Panc1 (cell line): ENCODE data around the gene CRY2. TPM values are rescaled to one million over a fixed set of nuclear protein-coding genes. Genes with fewer than 3 reads are reported as not detected.

Experiments
- ATAC-seq: fragments of 200-7000 bp; cut with Tn5 transposase; 2 replicates; pipeline ENCODE4 v1.9.1; 2020; ENCODE audit warnings: mild to moderate bottlenecking, moderate library complexity
- BruUV-seq: library from RNA; stranded (reverse); fragments of 400-500 nt; replicated peaks from 2 replicates; lab custom pipeline; 2021; lab: Mats Ljungman, UMichigan
- CTCF ChIA-PET: fragments of 300-600 bp; sonication (Branson Sonifier 250); formaldehyde crosslinking; loops from one replicate; lab custom pipeline; 2022; ENCODE audit warnings: antibody characterized with exemption; lab: Charles Lee
- POLR2A ChIA-PET: fragments of 300-600 bp; sonication (Branson Sonifier 250); formaldehyde crosslinking; loops from one replicate; lab custom pipeline; 2022; ENCODE audit warnings: antibody characterized with exemption; lab: Charles Lee
- DNase-seq: peaks from one replicate; pipeline ENCODE4 v3.0.0-alpha.2; 2010; ENCODE audit warnings: low read depth, low spot score
- H3K27ac ChIP-seq: 2 replicates; pipeline ENCODE4 v1.5.1; 2011; ENCODE audit warnings: mild to moderate bottlenecking, low read length, inconsistent platforms
- H3K27me3 ChIP-seq: fragments of 200-500 bp; sonication (Bioruptor generic); 2 replicates; pipeline ENCODE4 v1.6.0; 2014; ENCODE audit warnings: low read length, inconsistent platforms; ENCODE audit not compliant: control insufficient read depth, insufficient read depth
- H3K36me3 ChIP-seq: fragments of 200-500 bp; sonication (Bioruptor generic); 2 replicates; pipeline ENCODE4 v1.5.1; 2014; ENCODE audit warnings: inconsistent platforms, mild to moderate bottlenecking, low read length, moderate library complexity; ENCODE audit not compliant: control insufficient read depth, insufficient read depth
- H3K4me1 ChIP-seq: 2 replicates; pipeline ENCODE4 v1.5.1; 2011; ENCODE audit warnings: inconsistent platforms, mild to moderate bottlenecking, low read length, moderate library complexity; ENCODE audit not compliant: control insufficient read depth, insufficient read depth
- H3K4me3 ChIP-seq, 2 experiments: 2 replicates each; pipeline ENCODE4 v1.5.1; 2011 to 2012; ENCODE audit warnings: low read depth in 2 of 2, low read length in 2 of 2, mild to moderate bottlenecking in 2 of 2, inconsistent platforms in 1 of 2, moderate library complexity in 1 of 2
- H3K9me3 ChIP-seq: fragments of 200-500 bp; sonication (Bioruptor generic); 2 replicates; pipeline ENCODE4 v1.5.1; 2014; ENCODE audit warnings: low read depth, mild to moderate bottlenecking, inconsistent platforms, low read length, moderate library complexity; ENCODE audit not compliant: control insufficient read depth, insufficient read depth
- POLR2AphosphoS5 ChIP-seq: IDR thresholded peaks from 2 replicates; pipeline ENCODE4 v1.6.1; 2012; ENCODE audit warnings: mild to moderate bottlenecking, low read depth, low read length, moderate library complexity
- TCF7L2 ChIP-seq: IDR thresholded peaks from 2 replicates; pipeline ENCODE4 v1.6.1; 2011; ENCODE audit warnings: mild to moderate bottlenecking, low read depth, low read length, inconsistent platforms
- in situ Hi-C: cut with HindIII; loops from 2 replicates; pipeline ENCODE4 v1.10.0; 2016; ENCODE audit warnings: low sequenced_read_pairs, low pct_unique_long_range_greater_than_20kb
- intact Hi-C: fragments of 100-400 bp; cut with micrococcal nuclease; formaldehyde crosslinking; loops from one replicate; pipeline ENCODE4 v1.10.0; 2022; ENCODE audit not compliant: unreplicated experiment
- total RNA-seq: library from RNA; stranded (reverse); gene quantifications from one replicate; pipeline ENCODE4 v1.2.1, GENCODE V29; 2021; ENCODE audit not compliant: unreplicated experiment
- TF ChIP-seq, protein P1 (sequence below), 2 experiments: IDR thresholded peaks; 2 replicates each; pipeline ENCODE4 v1.6.1; 2011 to 2012; ENCODE audit warnings: low read depth in 2 of 2, control low read depth in 1 of 2, low read length in 1 of 2, mild to moderate bottlenecking in 1 of 2, moderate library complexity in 1 of 2; ENCODE audit not compliant: insufficient read depth in 1 of 2

CRY2 gene
- total RNA-seq, 1 experiment from 2014 or later = 14.6 TPM

DNA sequence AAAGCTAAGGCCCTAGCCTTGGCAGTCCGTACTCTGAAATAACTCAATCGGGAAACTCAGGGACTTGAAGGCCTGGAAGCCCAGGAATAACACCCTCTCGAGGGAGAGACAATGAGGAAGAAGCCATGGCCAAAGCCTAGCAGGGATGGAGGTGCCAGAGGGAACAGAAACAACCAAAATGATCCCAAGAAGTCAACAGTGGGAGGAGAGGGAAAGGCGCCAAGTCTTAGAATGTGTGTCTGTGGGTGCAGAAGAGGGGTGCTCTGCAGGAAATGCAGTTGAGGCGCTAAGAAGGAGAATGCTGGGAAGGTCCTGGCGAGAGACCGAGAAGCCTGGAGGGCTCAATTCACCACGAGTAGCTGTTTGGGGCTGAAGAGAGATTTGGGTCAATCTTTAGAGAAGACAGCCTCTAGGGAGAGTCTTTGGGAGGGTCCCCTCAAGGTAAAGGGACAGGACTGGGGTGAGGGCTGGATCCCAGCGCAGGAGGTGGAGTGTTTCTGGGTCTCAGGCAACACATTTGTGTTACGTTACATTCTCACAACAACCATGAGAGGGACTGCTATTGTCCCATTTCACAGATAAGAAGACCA lies 37.4 kb downstream of the CRY2 start:
- in situ Hi-C loops = no loop called here
- H3K9me3 ChIP-seq = no peaks in the 10 kb centered on the region
- ATAC-seq (no peak), DNase-seq (no peak)
- POLR2A ChIA-PET = no interaction called here
- no peak overlapping the region for H3K4me3 ChIP-seq
- BruUV-seq = no TSS peak
- no peaks in the 10 kb centered on the region for H3K4me1 ChIP-seq
- TF ChIP-seq, protein P1, sequence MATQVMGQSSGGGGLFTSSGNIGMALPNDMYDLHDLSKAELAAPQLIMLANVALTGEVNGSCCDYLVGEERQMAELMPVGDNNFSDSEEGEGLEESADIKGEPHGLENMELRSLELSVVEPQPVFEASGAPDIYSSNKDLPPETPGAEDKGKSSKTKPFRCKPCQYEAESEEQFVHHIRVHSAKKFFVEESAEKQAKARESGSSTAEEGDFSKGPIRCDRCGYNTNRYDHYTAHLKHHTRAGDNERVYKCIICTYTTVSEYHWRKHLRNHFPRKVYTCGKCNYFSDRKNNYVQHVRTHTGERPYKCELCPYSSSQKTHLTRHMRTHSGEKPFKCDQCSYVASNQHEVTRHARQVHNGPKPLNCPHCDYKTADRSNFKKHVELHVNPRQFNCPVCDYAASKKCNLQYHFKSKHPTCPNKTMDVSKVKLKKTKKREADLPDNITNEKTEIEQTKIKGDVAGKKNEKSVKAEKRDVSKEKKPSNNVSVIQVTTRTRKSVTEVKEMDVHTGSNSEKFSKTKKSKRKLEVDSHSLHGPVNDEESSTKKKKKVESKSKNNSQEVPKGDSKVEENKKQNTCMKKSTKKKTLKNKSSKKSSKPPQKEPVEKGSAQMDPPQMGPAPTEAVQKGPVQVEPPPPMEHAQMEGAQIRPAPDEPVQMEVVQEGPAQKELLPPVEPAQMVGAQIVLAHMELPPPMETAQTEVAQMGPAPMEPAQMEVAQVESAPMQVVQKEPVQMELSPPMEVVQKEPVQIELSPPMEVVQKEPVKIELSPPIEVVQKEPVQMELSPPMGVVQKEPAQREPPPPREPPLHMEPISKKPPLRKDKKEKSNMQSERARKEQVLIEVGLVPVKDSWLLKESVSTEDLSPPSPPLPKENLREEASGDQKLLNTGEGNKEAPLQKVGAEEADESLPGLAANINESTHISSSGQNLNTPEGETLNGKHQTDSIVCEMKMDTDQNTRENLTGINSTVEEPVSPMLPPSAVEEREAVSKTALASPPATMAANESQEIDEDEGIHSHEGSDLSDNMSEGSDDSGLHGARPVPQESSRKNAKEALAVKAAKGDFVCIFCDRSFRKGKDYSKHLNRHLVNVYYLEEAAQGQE (IDR thresholded peaks at IDR 0.05; ENCODE audit: insufficient read depth in 1 of 2, low read depth in 2 of 2, low read length in 1 of 2) = 0 out of 4 replicates have a peak, but pooled peaks of 1 of the 2 experiments have one; percentile 0
- TF ChIP-seq POLR2AphosphoS5 = no peak
- no peak overlapping the region for H3K27ac ChIP-seq
- intact Hi-C loops = no loop called here
- H3K36me3 ChIP-seq = no peaks in the 10 kb centered on the region
- no peaks in the 10 kb centered on the region for H3K27me3 ChIP-seq
- CTCF ChIA-PET = no interaction called here

GRCh38 chr11:45885274-45885920 lies 38.1 kb downstream of the CRY2 start, which contains the start of gene MAPK8IP1:
MAPK8IP1 (plus strand) TSS chr11:45885651; CDS start chr11:45885821, 170 bp downstream.
- ChIA-PET POLR2A (no interaction called here), CTCF (no interaction called here)
- no TSS peak for BruUV-seq
- ATAC-seq (peak; percentile 84), DNase-seq (no peak)
- no peaks in the 10 kb centered on the region for H3K4me1 ChIP-seq
- H3K27me3 ChIP-seq = no peaks in the 10 kb centered on the region
- H3K36me3 ChIP-seq = no peaks in the 10 kb centered on the region
- TF ChIP-seq, protein P1 (IDR thresholded peaks at IDR 0.05; ENCODE audit: insufficient read depth in 1 of 2, low read depth in 2 of 2, low read length in 1 of 2) = peak; percentile 91 to 95
- TF ChIP-seq TCF7L2 = no peak
- peak within 1 kb of the TSS; percentile 31 to 45 for H3K4me3 ChIP-seq
- intact Hi-C loops (no loop called here), in situ Hi-C loops (no loop called here)
- no peak within 1 kb of the TSS for H3K27ac ChIP-seq
- no peaks in the 10 kb centered on the region for H3K9me3 ChIP-seq
